ENCODE measurements around the gene OR2S2.

The OR2S2 gene

DNA sequence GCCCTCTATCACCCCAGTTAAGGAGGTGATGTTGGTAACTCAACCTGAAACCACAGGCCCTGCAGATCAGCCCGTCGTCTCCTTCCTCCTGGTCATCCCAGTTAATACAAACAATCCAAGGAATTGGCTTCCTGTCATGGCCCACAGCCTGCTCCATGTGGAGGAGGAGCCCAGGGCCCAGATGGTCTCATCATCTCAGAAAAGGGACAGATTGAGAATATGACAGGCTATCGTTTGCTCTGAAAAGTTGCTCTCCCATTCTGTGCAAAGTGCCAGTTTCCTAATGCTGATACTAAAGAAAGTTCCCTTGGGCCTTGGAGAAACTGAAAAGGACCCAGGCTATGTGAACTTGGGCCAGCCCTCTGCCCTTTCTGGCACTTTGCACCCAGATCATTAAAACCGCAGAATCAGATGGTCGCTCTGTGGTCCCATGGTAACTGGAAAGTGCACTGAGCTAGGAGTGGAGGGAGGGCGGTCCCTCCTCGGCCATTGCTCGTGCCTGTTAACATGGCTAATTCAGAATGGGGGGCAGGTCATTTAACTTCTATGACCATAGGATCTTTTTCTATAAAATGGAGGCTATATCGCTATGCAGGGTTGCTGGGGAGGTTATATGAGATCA lies 49.3 kb downstream of the OR2S2 start:
- no peak for DNase-seq

DNA sequence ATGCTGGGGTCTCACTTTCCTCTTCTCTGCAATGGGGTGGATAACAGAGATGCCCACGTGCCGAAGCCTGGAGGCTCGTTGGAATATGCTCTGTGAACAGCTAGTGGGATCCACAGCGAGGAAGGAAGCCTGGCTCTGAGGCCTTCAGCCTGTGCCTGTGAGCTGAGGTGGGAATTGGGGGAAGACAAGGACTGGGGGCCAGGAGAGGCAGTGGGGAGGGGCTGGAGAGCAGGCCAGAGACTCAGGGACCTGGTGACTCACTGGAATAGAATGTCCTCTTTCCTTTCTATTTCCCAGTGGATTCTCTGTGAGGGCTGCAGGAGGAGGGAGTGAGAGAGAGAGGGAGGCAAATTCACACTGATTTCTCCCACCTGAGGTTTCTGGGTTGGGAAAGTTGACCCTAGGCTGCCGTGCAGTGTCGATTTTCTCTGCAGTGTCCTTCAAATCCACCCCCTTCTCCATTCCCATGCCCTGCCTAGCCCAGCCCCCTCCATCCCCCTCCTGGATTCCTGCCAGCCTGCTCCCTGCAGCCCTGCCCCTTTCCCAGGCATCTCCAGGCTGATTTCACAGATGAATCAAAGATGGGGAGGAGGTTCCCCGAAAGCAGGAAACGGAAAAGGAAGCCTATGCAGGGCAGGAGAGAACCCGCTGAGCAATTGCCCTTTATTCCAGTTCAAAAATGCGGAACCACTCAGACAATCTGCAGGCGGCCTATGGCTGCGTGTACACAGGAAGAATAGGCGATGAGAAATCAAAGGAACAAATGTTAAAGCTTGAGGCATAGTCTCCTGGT lies 50.0 kb downstream of the OR2S2 start:
- no peak for DNase-seq

Measured in stimulated activated CD4-positive, alpha-beta T cell treated with anti-CD3 and anti-CD28 coated beads, Interleukin-2, amount 100 ng/mL, for 48 hours (primary cell).